Calu3 (cell line): ENCODE results near the gene ACAD11. TPM values are rescaled to one million over a fixed set of nuclear protein-coding genes. Genes with fewer than 3 reads are reported as not detected.
A peak's percentile ranks its signal among the peaks of the same experiment; 100 is the strongest.

ENCODE experiments used
- BruUV-seq: library from RNA; stranded (reverse); fragments of 400-500 nt; replicated peaks from 2 replicates; lab custom pipeline; 2021; lab: Mats Ljungman, UMichigan
- CTCF ChIA-PET: fragments of 300-600 bp; sonication (Branson Sonifier 250); formaldehyde crosslinking; loops from one replicate; lab custom pipeline; 2022; ENCODE audit warnings: antibody characterized with exemption; lab: Charles Lee
- DNase-seq: peaks from one replicate; pipeline ENCODE4 v3.0.0; 2022
- H3K27ac Mint-ChIP-seq: one replicate; pipeline ENCODE4 v1.8.0; 2022; ENCODE audit warnings: mixed read lengths; ENCODE audit not compliant: unreplicated experiment
- H3K27me3 Mint-ChIP-seq: one replicate; pipeline ENCODE4 v1.8.0; 2022; ENCODE audit warnings: mixed read lengths; ENCODE audit not compliant: unreplicated experiment
- H3K36me3 Mint-ChIP-seq: one replicate; pipeline ENCODE4 v1.8.0; 2022; ENCODE audit warnings: mild to moderate bottlenecking, moderate library complexity, mixed read lengths; ENCODE audit not compliant: insufficient read depth, unreplicated experiment
- H3K4me1 Mint-ChIP-seq: one replicate; pipeline ENCODE4 v1.8.0; 2022; ENCODE audit warnings: mild to moderate bottlenecking, low read depth, mixed read lengths; ENCODE audit not compliant: unreplicated experiment
- H3K4me3 Mint-ChIP-seq: one replicate; pipeline ENCODE4 v1.8.0; 2022; ENCODE audit warnings: mild to moderate bottlenecking, low read depth, moderate library complexity, mixed read lengths; ENCODE audit not compliant: unreplicated experiment
- H3K9me3 Mint-ChIP-seq: one replicate; pipeline ENCODE4 v1.8.0; 2022; ENCODE audit warnings: low read depth, mixed read lengths; ENCODE audit not compliant: unreplicated experiment
- CTCF ChIP-seq: fragments of 200-600 bp; IDR thresholded peaks from one replicate; pipeline ENCODE4 v1.8.0; 2022; ENCODE audit warnings: antibody characterized with exemption; ENCODE audit not compliant: unreplicated experiment
- intact Hi-C: fragments of 100-400 bp; cut with micrococcal nuclease; formaldehyde crosslinking; loops from one replicate; pipeline ENCODE4 v1.10.0; 2022; ENCODE audit not compliant: unreplicated experiment
- total RNA-seq: library from RNA; stranded (reverse); gene quantifications from 2 replicates; pipeline ENCODE4 v1.2.3, GENCODE V29; 2022

Gene ACAD11
- total RNA-seq, 1 experiment from 2014 or later: 14.6 TPM

- Mint-ChIP-seq H3K4me3 (no peak overlapping the region), H3K4me1 (peaks cover 20% of the 10 kb centered on the region), H3K36me3 (peaks cover 8% of the 10 kb centered on the region), H3K9me3 (no peaks in the 10 kb centered on the region), H3K27me3 (no peaks in the 10 kb centered on the region), H3K27ac (peak overlapping the region; percentile 3)
- CTCF ChIA-PET: interaction anchor here (0.7 to 1.9 kb wide), 3 partner anchors 10 to 116 kb away, joined by 4 to 14 read pairs (median 5); partner anchors contain the start of gene ACAD11
- intact Hi-C loops: no loop called here
- TF ChIP-seq CTCF: no peak
- peak; percentile 17 for DNase-seq
- no TSS peak for BruUV-seq
These were observed 116.4 kb downstream of the ACAD11 start for GRCh38 chr3:132543011-132543739.

- peaks cover 13% of the 10 kb centered on the region for H3K36me3 Mint-ChIP-seq
- no peaks in the 10 kb centered on the region for H3K9me3 Mint-ChIP-seq
- DNase-seq: no peak
- intact Hi-C loops: no loop called here
- H3K4me1 Mint-ChIP-seq: peaks cover 20% of the 10 kb centered on the region
- no TSS peak for BruUV-seq
- peak overlapping the region; percentile 3 for H3K27ac Mint-ChIP-seq
- no peak overlapping the region for H3K4me3 Mint-ChIP-seq
- TF ChIP-seq CTCF: no peak
- CTCF ChIA-PET: interaction anchor here (1.5 to 1.9 kb wide), 2 partner anchors 100 to 117 kb away, joined by 5 to 14 read pairs; partner anchors contain the start of gene ACAD11
- H3K27me3 Mint-ChIP-seq: no peaks in the 10 kb centered on the region
These were observed 117.0 kb downstream of the ACAD11 start for GRCh38 chr3:132542577-132542976.

DNA sequence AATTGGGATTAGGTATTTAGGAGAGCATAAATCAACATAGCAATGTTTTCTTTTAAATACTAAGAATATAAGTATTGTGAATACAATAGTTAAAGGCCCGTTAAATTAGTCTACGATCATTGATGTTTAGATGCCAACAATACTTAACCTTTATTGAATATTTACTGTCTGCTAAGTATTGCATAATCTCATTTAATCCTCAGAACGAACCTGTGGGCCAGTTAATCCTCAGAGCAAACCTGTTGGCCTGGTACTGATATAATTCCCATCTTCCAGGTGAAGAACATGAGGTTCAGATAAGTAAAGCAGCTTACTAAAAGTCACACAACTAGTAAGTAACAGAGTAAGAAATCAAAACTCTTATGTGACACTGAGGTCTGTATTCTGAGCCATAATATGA, 119.9 kb downstream of the ACAD11 start:
- Mint-ChIP-seq H3K27me3 (no peaks in the 10 kb centered on the region), H3K4me1 (peaks cover 20% of the 10 kb centered on the region), H3K9me3 (no peaks in the 10 kb centered on the region), H3K27ac (no peak overlapping the region), H3K36me3 (peaks cover 20% of the 10 kb centered on the region), H3K4me3 (no peak overlapping the region)
- TF ChIP-seq CTCF: no peak
- intact Hi-C loops: loop anchor here (5.0 kb wide), 1 partner anchor 843 kb away; no protein-coding TSS in a partner anchor
- DNase-seq: no peak
- CTCF ChIA-PET: no interaction called here
- BruUV-seq: no TSS peak

GRCh38 chr3:132538072-132538471, 121.5 kb downstream of the ACAD11 start:
- H3K4me1 Mint-ChIP-seq: peaks cover 13% of the 10 kb centered on the region
- no peaks in the 10 kb centered on the region for H3K27me3 Mint-ChIP-seq
- intact Hi-C loops: loop anchor here (5.0 kb wide), 1 partner anchor 844 kb away; no protein-coding TSS in a partner anchor
- no peak overlapping the region for H3K27ac Mint-ChIP-seq
- H3K4me3 Mint-ChIP-seq: no peak overlapping the region
- H3K9me3 Mint-ChIP-seq: no peaks in the 10 kb centered on the region
- peaks cover 31% of the 10 kb centered on the region for H3K36me3 Mint-ChIP-seq
- CTCF ChIA-PET: interaction anchor here (0.9 to 1.1 kb wide), 2 partner anchors 32 to 104 kb away, joined by 3 to 4 read pairs; no protein-coding TSS in a partner anchor
- no peak for TF ChIP-seq CTCF
- no TSS peak for BruUV-seq
- no peak for DNase-seq
